Panc1 (cell line): ENCODE data around the gene CDCA4. TPM values are rescaled to one million over a fixed set of nuclear protein-coding genes. Genes with fewer than 3 reads are reported as not detected.
A peak's percentile ranks its signal among the peaks of the same experiment; 100 is the strongest.

ENCODE experiments used
- ATAC-seq: fragments of 200-7000 bp; cut with Tn5 transposase; 2 replicates; pipeline ENCODE4 v1.9.1; 2020; ENCODE audit warnings: mild to moderate bottlenecking, moderate library complexity
- BruUV-seq: library from RNA; stranded (reverse); fragments of 400-500 nt; replicated peaks from 2 replicates; lab custom pipeline; 2021; lab: Mats Ljungman, UMichigan
- CTCF ChIA-PET: fragments of 300-600 bp; sonication (Branson Sonifier 250); formaldehyde crosslinking; loops from one replicate; lab custom pipeline; 2022; ENCODE audit warnings: antibody characterized with exemption; lab: Charles Lee
- POLR2A ChIA-PET: fragments of 300-600 bp; sonication (Branson Sonifier 250); formaldehyde crosslinking; loops from one replicate; lab custom pipeline; 2022; ENCODE audit warnings: antibody characterized with exemption; lab: Charles Lee
- DNase-seq: peaks from one replicate; pipeline ENCODE4 v3.0.0-alpha.2; 2010; ENCODE audit warnings: low read depth, low spot score
- H3K27ac ChIP-seq: 2 replicates; pipeline ENCODE4 v1.5.1; 2011; ENCODE audit warnings: mild to moderate bottlenecking, low read length, inconsistent platforms
- H3K27me3 ChIP-seq: fragments of 200-500 bp; sonication (Bioruptor generic); 2 replicates; pipeline ENCODE4 v1.6.0; 2014; ENCODE audit warnings: low read length, inconsistent platforms; ENCODE audit not compliant: control insufficient read depth, insufficient read depth
- H3K36me3 ChIP-seq: fragments of 200-500 bp; sonication (Bioruptor generic); 2 replicates; pipeline ENCODE4 v1.5.1; 2014; ENCODE audit warnings: inconsistent platforms, mild to moderate bottlenecking, low read length, moderate library complexity; ENCODE audit not compliant: control insufficient read depth, insufficient read depth
- H3K4me1 ChIP-seq: 2 replicates; pipeline ENCODE4 v1.5.1; 2011; ENCODE audit warnings: inconsistent platforms, mild to moderate bottlenecking, low read length, moderate library complexity; ENCODE audit not compliant: control insufficient read depth, insufficient read depth
- H3K4me3 ChIP-seq, 2 experiments: 2 replicates each; pipeline ENCODE4 v1.5.1; 2011 to 2012; ENCODE audit warnings: low read depth in 2 of 2, low read length in 2 of 2, mild to moderate bottlenecking in 2 of 2, inconsistent platforms in 1 of 2, moderate library complexity in 1 of 2
- H3K9me3 ChIP-seq: fragments of 200-500 bp; sonication (Bioruptor generic); 2 replicates; pipeline ENCODE4 v1.5.1; 2014; ENCODE audit warnings: low read depth, mild to moderate bottlenecking, inconsistent platforms, low read length, moderate library complexity; ENCODE audit not compliant: control insufficient read depth, insufficient read depth
- POLR2AphosphoS5 ChIP-seq: IDR thresholded peaks from 2 replicates; pipeline ENCODE4 v1.6.1; 2012; ENCODE audit warnings: mild to moderate bottlenecking, low read depth, low read length, moderate library complexity
- SIN3A ChIP-seq: IDR thresholded peaks from 2 replicates; pipeline ENCODE4 v1.6.1; 2012; ENCODE audit warnings: low read depth, mild to moderate bottlenecking, low read length, moderate library complexity, borderline replicate concordance; ENCODE audit not compliant: insufficient read depth
- TCF7L2 ChIP-seq: IDR thresholded peaks from 2 replicates; pipeline ENCODE4 v1.6.1; 2011; ENCODE audit warnings: mild to moderate bottlenecking, low read depth, low read length, inconsistent platforms
- in situ Hi-C: cut with HindIII; loops from 2 replicates; pipeline ENCODE4 v1.10.0; 2016; ENCODE audit warnings: low sequenced_read_pairs, low pct_unique_long_range_greater_than_20kb
- intact Hi-C: fragments of 100-400 bp; cut with micrococcal nuclease; formaldehyde crosslinking; loops from one replicate; pipeline ENCODE4 v1.10.0; 2022; ENCODE audit not compliant: unreplicated experiment
- total RNA-seq: library from RNA; stranded (reverse); gene quantifications from one replicate; pipeline ENCODE4 v1.2.1, GENCODE V29; 2021; ENCODE audit not compliant: unreplicated experiment
- TF ChIP-seq, protein P1 (sequence below), 2 experiments: IDR thresholded peaks; 2 replicates each; pipeline ENCODE4 v1.6.1; 2011 to 2012; ENCODE audit warnings: low read depth in 2 of 2, control low read depth in 1 of 2, low read length in 1 of 2, mild to moderate bottlenecking in 1 of 2, moderate library complexity in 1 of 2; ENCODE audit not compliant: insufficient read depth in 1 of 2
- TF ChIP-seq, protein P2 (sequence below): fragments of 450-650 bp; IDR thresholded peaks from 2 replicates; pipeline ENCODE4 v1.5.1; 2017; ENCODE audit warnings: mild to moderate bottlenecking

The CDCA4 gene
- total RNA-seq, 1 experiment from 2014 or later: 39.9 TPM

DNA sequence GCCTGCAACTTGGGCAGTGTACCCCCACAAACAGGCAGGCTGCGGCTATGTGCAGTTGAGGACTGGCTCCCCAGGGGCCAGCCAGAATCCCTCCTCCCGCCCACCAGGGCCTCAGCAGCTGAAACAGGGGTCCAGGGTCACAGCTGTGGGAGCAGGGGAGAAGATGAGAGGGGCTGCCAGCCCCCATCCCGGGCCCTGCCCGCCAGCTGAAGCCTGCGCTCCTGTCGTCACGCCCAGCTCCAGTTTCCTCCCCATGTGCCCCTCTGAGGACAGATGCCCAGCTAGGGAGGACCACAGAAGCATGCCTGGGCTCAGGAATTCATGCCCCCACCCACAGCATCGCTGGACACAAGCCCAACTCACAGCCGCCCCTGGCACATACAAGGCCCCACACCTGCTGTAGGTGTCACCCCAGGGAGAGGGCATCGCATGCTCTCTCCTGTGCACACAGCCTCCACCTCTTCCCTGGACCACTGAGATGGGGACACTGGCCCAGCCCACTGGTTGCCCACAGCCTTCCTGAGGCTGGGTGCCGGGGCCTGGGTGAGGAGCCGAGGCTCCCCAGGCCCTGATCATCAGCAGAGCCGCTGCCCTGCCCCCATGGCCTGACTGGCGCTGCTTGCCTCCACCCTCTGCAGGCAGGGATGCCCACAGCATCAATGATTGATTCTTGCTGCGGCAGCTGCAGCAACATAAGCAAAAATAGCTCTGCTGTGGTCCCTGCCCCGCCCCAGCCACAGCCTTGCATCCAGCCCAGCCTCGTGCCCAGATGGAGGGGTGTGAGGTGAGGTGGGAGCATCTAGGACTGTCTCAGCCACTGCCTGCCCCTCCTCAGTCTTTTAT is 39.0 kb downstream of the CDCA4 start:
- Histone ChIP-seq H3K4me3 (no peak overlapping the region), H3K4me1 (peaks cover 31% of the 10 kb centered on the region), H3K36me3 (peaks cover 2% of the 10 kb centered on the region; the same call in 1 of the 2 replicates), H3K27ac (0 out of 2 replicates have a peak overlapping the region, but pooled peaks have one; percentile 29), H3K27me3 (no peaks in the 10 kb centered on the region), H3K9me3 (no peaks in the 10 kb centered on the region)
- intact Hi-C loops: no loop called here
- BruUV-seq: no TSS peak
- ChIA-PET CTCF (no interaction called here), POLR2A (interaction anchor here (0.5 kb wide), 1 partner anchor 49 kb away, joined by 3 read pairs; no protein-coding TSS in a partner anchor)
- in situ Hi-C loops: no loop called here
- DNase-seq (no peak), ATAC-seq (no peak)
- TF ChIP-seq POLR2AphosphoS5 (no peak), SIN3A (no peak), TCF7L2 (no peak)
- TF ChIP-seq, protein P1, sequence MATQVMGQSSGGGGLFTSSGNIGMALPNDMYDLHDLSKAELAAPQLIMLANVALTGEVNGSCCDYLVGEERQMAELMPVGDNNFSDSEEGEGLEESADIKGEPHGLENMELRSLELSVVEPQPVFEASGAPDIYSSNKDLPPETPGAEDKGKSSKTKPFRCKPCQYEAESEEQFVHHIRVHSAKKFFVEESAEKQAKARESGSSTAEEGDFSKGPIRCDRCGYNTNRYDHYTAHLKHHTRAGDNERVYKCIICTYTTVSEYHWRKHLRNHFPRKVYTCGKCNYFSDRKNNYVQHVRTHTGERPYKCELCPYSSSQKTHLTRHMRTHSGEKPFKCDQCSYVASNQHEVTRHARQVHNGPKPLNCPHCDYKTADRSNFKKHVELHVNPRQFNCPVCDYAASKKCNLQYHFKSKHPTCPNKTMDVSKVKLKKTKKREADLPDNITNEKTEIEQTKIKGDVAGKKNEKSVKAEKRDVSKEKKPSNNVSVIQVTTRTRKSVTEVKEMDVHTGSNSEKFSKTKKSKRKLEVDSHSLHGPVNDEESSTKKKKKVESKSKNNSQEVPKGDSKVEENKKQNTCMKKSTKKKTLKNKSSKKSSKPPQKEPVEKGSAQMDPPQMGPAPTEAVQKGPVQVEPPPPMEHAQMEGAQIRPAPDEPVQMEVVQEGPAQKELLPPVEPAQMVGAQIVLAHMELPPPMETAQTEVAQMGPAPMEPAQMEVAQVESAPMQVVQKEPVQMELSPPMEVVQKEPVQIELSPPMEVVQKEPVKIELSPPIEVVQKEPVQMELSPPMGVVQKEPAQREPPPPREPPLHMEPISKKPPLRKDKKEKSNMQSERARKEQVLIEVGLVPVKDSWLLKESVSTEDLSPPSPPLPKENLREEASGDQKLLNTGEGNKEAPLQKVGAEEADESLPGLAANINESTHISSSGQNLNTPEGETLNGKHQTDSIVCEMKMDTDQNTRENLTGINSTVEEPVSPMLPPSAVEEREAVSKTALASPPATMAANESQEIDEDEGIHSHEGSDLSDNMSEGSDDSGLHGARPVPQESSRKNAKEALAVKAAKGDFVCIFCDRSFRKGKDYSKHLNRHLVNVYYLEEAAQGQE (IDR thresholded peaks at IDR 0.05; ENCODE audit: insufficient read depth in 1 of 2, low read depth in 2 of 2, low read length in 1 of 2): no peak
- TF ChIP-seq, protein P2, sequence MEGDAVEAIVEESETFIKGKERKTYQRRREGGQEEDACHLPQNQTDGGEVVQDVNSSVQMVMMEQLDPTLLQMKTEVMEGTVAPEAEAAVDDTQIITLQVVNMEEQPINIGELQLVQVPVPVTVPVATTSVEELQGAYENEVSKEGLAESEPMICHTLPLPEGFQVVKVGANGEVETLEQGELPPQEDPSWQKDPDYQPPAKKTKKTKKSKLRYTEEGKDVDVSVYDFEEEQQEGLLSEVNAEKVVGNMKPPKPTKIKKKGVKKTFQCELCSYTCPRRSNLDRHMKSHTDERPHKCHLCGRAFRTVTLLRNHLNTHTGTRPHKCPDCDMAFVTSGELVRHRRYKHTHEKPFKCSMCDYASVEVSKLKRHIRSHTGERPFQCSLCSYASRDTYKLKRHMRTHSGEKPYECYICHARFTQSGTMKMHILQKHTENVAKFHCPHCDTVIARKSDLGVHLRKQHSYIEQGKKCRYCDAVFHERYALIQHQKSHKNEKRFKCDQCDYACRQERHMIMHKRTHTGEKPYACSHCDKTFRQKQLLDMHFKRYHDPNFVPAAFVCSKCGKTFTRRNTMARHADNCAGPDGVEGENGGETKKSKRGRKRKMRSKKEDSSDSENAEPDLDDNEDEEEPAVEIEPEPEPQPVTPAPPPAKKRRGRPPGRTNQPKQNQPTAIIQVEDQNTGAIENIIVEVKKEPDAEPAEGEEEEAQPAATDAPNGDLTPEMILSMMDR: no peak

DNA sequence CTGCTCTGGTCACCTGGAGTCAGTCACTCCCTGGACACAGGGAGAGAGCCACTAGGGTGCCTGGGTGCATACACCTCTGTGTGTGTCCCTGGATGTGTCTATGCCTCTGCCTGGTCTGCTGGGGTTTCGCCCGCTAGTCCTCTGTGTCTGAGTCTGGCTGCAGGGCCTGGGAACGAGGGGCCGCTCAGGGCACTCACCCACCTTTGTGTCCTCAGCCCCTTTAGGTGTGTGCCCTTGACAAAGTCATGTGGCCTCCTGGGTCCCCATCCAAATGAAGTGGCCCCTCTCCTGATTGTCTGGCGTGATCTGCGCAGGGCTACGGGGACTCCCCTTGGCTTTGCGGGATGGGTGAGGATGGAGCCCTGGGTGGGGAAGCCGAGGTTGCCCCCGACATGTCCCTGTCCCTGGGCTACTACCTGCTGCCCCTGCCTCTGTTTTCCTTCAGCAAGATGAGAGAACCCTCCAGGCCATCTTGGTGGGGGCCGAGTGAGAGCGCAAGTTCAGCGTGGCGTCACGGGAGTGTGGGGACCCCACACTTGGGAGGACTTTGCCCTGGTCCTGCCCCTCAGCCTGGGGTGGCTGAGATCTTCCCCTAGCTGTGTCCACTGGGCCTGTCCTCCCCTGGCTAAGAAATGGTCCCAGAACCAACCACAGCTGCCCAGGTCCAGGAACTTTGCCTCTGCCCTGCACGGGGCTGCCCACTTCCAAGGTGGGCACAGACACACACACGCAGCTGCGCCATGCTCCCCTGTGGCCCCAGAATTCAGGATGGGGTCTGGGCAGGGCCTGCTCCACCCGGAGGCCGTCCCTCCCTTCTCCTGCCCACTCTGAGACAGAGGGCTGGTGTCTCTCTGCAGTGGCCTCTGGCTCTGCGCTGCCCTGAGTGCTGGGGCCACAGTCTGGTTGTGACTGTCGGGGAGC is 40.0 kb downstream of the CDCA4 start:
- H3K36me3 ChIP-seq: peaks cover 2% of the 10 kb centered on the region; the same call in 1 of the 2 replicates
- intact Hi-C loops: no loop called here
- H3K4me1 ChIP-seq: peaks cover 26% of the 10 kb centered on the region
- ATAC-seq (no peak; the same call in 1 of the 2 replicates), DNase-seq (no peak)
- ChIA-PET POLR2A (interaction anchor here (0.5 kb wide), 1 partner anchor 72 kb away, joined by 7 read pairs; no protein-coding TSS in a partner anchor), CTCF (no interaction called here)
- TF ChIP-seq SIN3A (no peak), POLR2AphosphoS5 (no peak), TCF7L2 (no peak)
- TF ChIP-seq, protein P2: no peak
- TF ChIP-seq, protein P1 (IDR thresholded peaks at IDR 0.05; ENCODE audit: insufficient read depth in 1 of 2, low read depth in 2 of 2, low read length in 1 of 2): no peak
- H3K4me3 ChIP-seq: no peak overlapping the region
- no TSS peak for BruUV-seq
- in situ Hi-C loops: no loop called here
- no peaks in the 10 kb centered on the region for H3K9me3 ChIP-seq
- no peaks in the 10 kb centered on the region for H3K27me3 ChIP-seq
- peak overlapping the region; percentile 49 for H3K27ac ChIP-seq
